Calu3 (cell line): ENCODE results near the gene PSMD11. TPM values are rescaled to one million over a fixed set of nuclear protein-coding genes. Genes with fewer than 3 reads are reported as not detected.

Source experiments
- BruUV-seq: library from RNA; stranded (reverse); fragments of 400-500 nt; replicated peaks from 2 replicates; lab custom pipeline; 2021; lab: Mats Ljungman, UMichigan
- CTCF ChIA-PET: fragments of 300-600 bp; sonication (Branson Sonifier 250); formaldehyde crosslinking; loops from one replicate; lab custom pipeline; 2022; ENCODE audit warnings: antibody characterized with exemption; lab: Charles Lee
- DNase-seq: peaks from one replicate; pipeline ENCODE4 v3.0.0; 2022
- H3K27ac Mint-ChIP-seq: one replicate; pipeline ENCODE4 v1.8.0; 2022; ENCODE audit warnings: mixed read lengths; ENCODE audit not compliant: unreplicated experiment
- H3K27me3 Mint-ChIP-seq: one replicate; pipeline ENCODE4 v1.8.0; 2022; ENCODE audit warnings: mixed read lengths; ENCODE audit not compliant: unreplicated experiment
- H3K36me3 Mint-ChIP-seq: one replicate; pipeline ENCODE4 v1.8.0; 2022; ENCODE audit warnings: mild to moderate bottlenecking, moderate library complexity, mixed read lengths; ENCODE audit not compliant: insufficient read depth, unreplicated experiment
- H3K4me1 Mint-ChIP-seq: one replicate; pipeline ENCODE4 v1.8.0; 2022; ENCODE audit warnings: mild to moderate bottlenecking, low read depth, mixed read lengths; ENCODE audit not compliant: unreplicated experiment
- H3K4me3 Mint-ChIP-seq: one replicate; pipeline ENCODE4 v1.8.0; 2022; ENCODE audit warnings: mild to moderate bottlenecking, low read depth, moderate library complexity, mixed read lengths; ENCODE audit not compliant: unreplicated experiment
- H3K9me3 Mint-ChIP-seq: one replicate; pipeline ENCODE4 v1.8.0; 2022; ENCODE audit warnings: low read depth, mixed read lengths; ENCODE audit not compliant: unreplicated experiment
- CTCF ChIP-seq: fragments of 200-600 bp; IDR thresholded peaks from one replicate; pipeline ENCODE4 v1.8.0; 2022; ENCODE audit warnings: antibody characterized with exemption; ENCODE audit not compliant: unreplicated experiment
- intact Hi-C: fragments of 100-400 bp; cut with micrococcal nuclease; formaldehyde crosslinking; loops from one replicate; pipeline ENCODE4 v1.10.0; 2022; ENCODE audit not compliant: unreplicated experiment
- total RNA-seq: library from RNA; stranded (reverse); gene quantifications from 2 replicates; pipeline ENCODE4 v1.2.3, GENCODE V29; 2022

Gene PSMD11
- total RNA-seq, 1 experiment from 2014 or later = 167 TPM

- no peak for TF ChIP-seq CTCF
- DNase-seq = no peak
- no peaks in the 10 kb centered on the region for H3K4me1 Mint-ChIP-seq
- CTCF ChIA-PET = no interaction called here
- H3K4me3 Mint-ChIP-seq = no peak overlapping the region
- no peak overlapping the region for H3K27ac Mint-ChIP-seq
- peaks cover 73% of the 10 kb centered on the region for H3K36me3 Mint-ChIP-seq
- no TSS peak for BruUV-seq
- intact Hi-C loops = no loop called here
- no peaks in the 10 kb centered on the region for H3K27me3 Mint-ChIP-seq
- no peaks in the 10 kb centered on the region for H3K9me3 Mint-ChIP-seq
Measured at GRCh38 chr17:32470405-32471167, 26.3 kb downstream of the PSMD11 start.

GRCh38 chr17:32471652-32472051, 27.3 kb downstream of the PSMD11 start:
- Mint-ChIP-seq H3K27ac (no peak overlapping the region), H3K4me1 (no peaks in the 10 kb centered on the region), H3K36me3 (peaks cover 71% of the 10 kb centered on the region), H3K9me3 (no peaks in the 10 kb centered on the region), H3K4me3 (no peak overlapping the region), H3K27me3 (no peaks in the 10 kb centered on the region)
- CTCF ChIA-PET = no interaction called here
- TF ChIP-seq CTCF = no peak
- no TSS peak for BruUV-seq
- no peak for DNase-seq
- intact Hi-C loops = no loop called here

- Mint-ChIP-seq H3K4me3 (no peak overlapping the region), H3K4me1 (no peaks in the 10 kb centered on the region), H3K36me3 (peaks cover 74% of the 10 kb centered on the region), H3K27ac (no peak overlapping the region), H3K27me3 (no peaks in the 10 kb centered on the region), H3K9me3 (no peaks in the 10 kb centered on the region)
- CTCF ChIA-PET = no interaction called here
- DNase-seq = no peak
- no TSS peak for BruUV-seq
- intact Hi-C loops = no loop called here
- no peak for TF ChIP-seq CTCF
Measured at GRCh38 chr17:32475258-32475657, 30.9 kb downstream of the PSMD11 start.

GRCh38 chr17:32477220-32477619, 32.9 kb downstream of the PSMD11 start:
- TF ChIP-seq CTCF = no peak
- Mint-ChIP-seq H3K4me1 (no peaks in the 10 kb centered on the region), H3K4me3 (no peak overlapping the region), H3K27ac (no peak overlapping the region), H3K36me3 (peaks cover 67% of the 10 kb centered on the region), H3K27me3 (no peaks in the 10 kb centered on the region), H3K9me3 (no peaks in the 10 kb centered on the region)
- CTCF ChIA-PET = no interaction called here
- no TSS peak for BruUV-seq
- no peak for DNase-seq
- intact Hi-C loops = no loop called here
